Mesenchymal stem cell (in vitro differentiated cells and primary cell): ENCODE results near the gene ADGRV1.

Experiments used
- DNase-seq: peaks from one replicate; pipeline ENCODE4 v3.0.0-alpha.2; 2013
- H2AFZ ChIP-seq: one replicate; pipeline ENCODE4 v1.6.1; 2013; ENCODE audit warnings: low read depth, mild to moderate bottlenecking, control low read depth, inconsistent platforms, low read length, moderate library complexity
- H2AK5ac ChIP-seq: 2 replicates; pipeline ENCODE4 v1.6.1; 2013; ENCODE audit warnings: low read length, moderate library complexity, mild to moderate bottlenecking, inconsistent platforms; ENCODE audit not compliant: severe bottlenecking
- H2BK120ac ChIP-seq: one replicate; pipeline ENCODE4 v1.6.1; 2013; ENCODE audit warnings: low read depth, mild to moderate bottlenecking, inconsistent platforms, low read length, moderate library complexity
- H2BK12ac ChIP-seq, 2 experiments: one replicate each; pipeline ENCODE4 v1.6.1; 2013; ENCODE audit warnings: inconsistent platforms in 2 of 2, low read length in 2 of 2, mild to moderate bottlenecking in 2 of 2, moderate library complexity in 2 of 2, control low read depth in 1 of 2
- H2BK15ac ChIP-seq: one replicate; pipeline ENCODE4 v1.6.1; 2013; ENCODE audit warnings: mild to moderate bottlenecking, low read depth, inconsistent platforms; ENCODE audit not compliant: poor library complexity, severe bottlenecking
- H2BK5ac ChIP-seq: 2 replicates; pipeline ENCODE4 v1.6.1; 2013; ENCODE audit warnings: low read depth, mild to moderate bottlenecking, low read length, control low read depth, inconsistent platforms; ENCODE audit not compliant: poor library complexity, severe bottlenecking
- H3K14ac ChIP-seq, 2 experiments: one replicate each; pipeline ENCODE4 v1.6.1; 2013; ENCODE audit warnings: inconsistent platforms in 2 of 2, low read length in 2 of 2, control low read depth in 1 of 2, mild to moderate bottlenecking in 1 of 2, moderate library complexity in 1 of 2
- H3K18ac ChIP-seq, 2 experiments: one replicate each; pipeline ENCODE4 v1.6.1; 2013; ENCODE audit warnings: inconsistent platforms in 2 of 2, low read length in 2 of 2, control low read depth in 1 of 2, low read depth in 1 of 2, mild to moderate bottlenecking in 1 of 2
- H3K23ac ChIP-seq, 2 experiments: one replicate each; pipeline ENCODE4 v1.6.1; 2013; ENCODE audit warnings: inconsistent platforms in 2 of 2, low read length in 2 of 2, mild to moderate bottlenecking in 2 of 2, moderate library complexity in 2 of 2, control low read depth in 1 of 2
- H3K27ac ChIP-seq: 2 replicates; pipeline ENCODE4 v1.5.1; 2013; ENCODE audit warnings: mild to moderate bottlenecking, moderate library complexity, low read length, control low read depth, inconsistent platforms; ENCODE audit not compliant: poor library complexity, severe bottlenecking
- H3K27me3 ChIP-seq, 2 experiments: 2 replicates each; pipeline versions ENCODE4 v1.6.1 to v1.7.0; 2013; ENCODE audit warnings: low read length in 2 of 2, mild to moderate bottlenecking in 2 of 2, moderate library complexity in 2 of 2, control low read depth in 1 of 2, inconsistent platforms in 1 of 2; ENCODE audit not compliant: control insufficient read depth in 1 of 2, insufficient read depth in 1 of 2
- H3K36me3 ChIP-seq, 2 experiments: 2 replicates each; pipeline versions ENCODE4 v1.6.1 to v1.7.0; 2013; ENCODE audit warnings: low read length in 2 of 2, control low read depth in 1 of 2, inconsistent platforms in 1 of 2, low read depth in 1 of 2, mild to moderate bottlenecking in 1 of 2; ENCODE audit not compliant: insufficient read depth in 2 of 2, control insufficient read depth in 1 of 2
- H3K4ac ChIP-seq, 2 experiments: one replicate each; pipeline ENCODE4 v1.6.1; 2013; ENCODE audit warnings: inconsistent platforms in 2 of 2, low read length in 2 of 2, mild to moderate bottlenecking in 2 of 2, moderate library complexity in 2 of 2, control low read depth in 1 of 2, low read depth in 1 of 2
- H3K4me1 ChIP-seq: 2 replicates; pipeline ENCODE4 v1.6.1; 2013; ENCODE audit warnings: low read depth, low read length, control low read depth; ENCODE audit not compliant: control insufficient read depth, insufficient read depth
- H3K4me2 ChIP-seq: 2 replicates; pipeline ENCODE4 v1.6.1; 2013; ENCODE audit warnings: low read length, mild to moderate bottlenecking, inconsistent platforms; ENCODE audit not compliant: poor library complexity, severe bottlenecking
- H3K4me3 ChIP-seq, 2 experiments: 2 replicates each; pipeline versions ENCODE4 v1.5.1 to v1.7.0; 2013; ENCODE audit warnings: low read length in 2 of 2, mild to moderate bottlenecking in 2 of 2, control low read depth in 1 of 2, low read depth in 1 of 2; ENCODE audit not compliant: insufficient read depth in 1 of 2
- H3K79me1 ChIP-seq: replicated peaks from 2 replicates; pipeline ENCODE4 v1.6.1; 2013; ENCODE audit warnings: mild to moderate bottlenecking, control low read depth, low read length, inconsistent platforms; ENCODE audit not compliant: poor library complexity, severe bottlenecking
- H3K9ac ChIP-seq: 2 replicates; pipeline ENCODE4 v1.7.0; 2013; ENCODE audit warnings: mild to moderate bottlenecking, low read length, moderate library complexity
- H3K9me3 ChIP-seq: 2 replicates; pipeline ENCODE4 v1.7.0; 2013; ENCODE audit warnings: mild to moderate bottlenecking, low read length; ENCODE audit not compliant: control insufficient read depth
- H4K8ac ChIP-seq: one replicate; pipeline ENCODE4 v1.6.1; 2013; ENCODE audit warnings: inconsistent platforms, mild to moderate bottlenecking, low read length, moderate library complexity
- H4K91ac ChIP-seq: one replicate; pipeline ENCODE4 v1.6.1; 2013; ENCODE audit warnings: mild to moderate bottlenecking, low read length, inconsistent platforms
- WGBS: methylation state at CpG from one replicate; pipeline ENCODE4 v1.1.7; 2013; ENCODE audit warnings: mixed read lengths; 5-methylcytosine and 5-hydroxymethylcytosine counted together

Gene ADGRV1

GRCh38 chr5:90877049-90877448, 318.5 kb downstream of the ADGRV1 start:
- Histone ChIP-seq H3K23ac (no peak overlapping the region), H3K14ac (no peak overlapping the region), H2AFZ (no peak overlapping the region), H3K9me3 (no peaks in the 10 kb centered on the region), H3K27me3 (peaks cover 0 to 3% of the 10 kb centered on the region in 2 experiments), H4K91ac (no peak overlapping the region), H3K4me3 (no peak overlapping the region), H3K79me1 (no peaks in the 10 kb centered on the region), H3K27ac (peak overlapping the region; percentile 34), H3K4me1 (peaks cover 8% of the 10 kb centered on the region), H3K4me2 (no peak overlapping the region), H3K4ac (peak overlapping the region in 1 of 2 experiments; percentile 63), H3K18ac (no peak overlapping the region), H4K8ac (no peak overlapping the region), H3K9ac (no peak overlapping the region), H2BK15ac (no peak overlapping the region), H2BK12ac (peak overlapping the region in 1 of 2 experiments; percentile 96), H3K36me3 (no peaks in the 10 kb centered on the region), H2AK5ac (no peak overlapping the region), H2BK5ac (no peak overlapping the region), H2BK120ac (no peak overlapping the region)
- no peak for DNase-seq
- WGBS = 100% methylated on average over 2 of the region's 2 CpGs

GRCh38 chr5:90878081-90878480, 319.5 kb downstream of the ADGRV1 start:
- WGBS = 4% methylated on average over 7 of the region's 7 CpGs
- Histone ChIP-seq H3K4me3 (no peak overlapping the region), H3K9ac (peak overlapping the region; percentile 11), H3K27me3 (peaks cover 0 to under 1% of the 10 kb centered on the region in 2 experiments), H3K36me3 (no peaks in the 10 kb centered on the region), H2BK15ac (no peak overlapping the region), H3K14ac (no peak overlapping the region), H2BK5ac (no peak overlapping the region), H2AK5ac (no peak overlapping the region), H4K91ac (no peak overlapping the region), H2BK120ac (no peak overlapping the region), H3K27ac (no peak overlapping the region), H3K4ac (no peak overlapping the region), H4K8ac (peak overlapping the region; percentile 75), H3K9me3 (no peaks in the 10 kb centered on the region), H3K4me2 (no peak overlapping the region), H2BK12ac (no peak overlapping the region), H2AFZ (no peak overlapping the region), H3K18ac (no peak overlapping the region), H3K23ac (no peak overlapping the region), H3K4me1 (peaks cover 8% of the 10 kb centered on the region), H3K79me1 (no peaks in the 10 kb centered on the region)
- peak; percentile 91 for DNase-seq

GRCh38 chr5:90878549-90879196, 320.1 kb downstream of the ADGRV1 start:
- Histone ChIP-seq H3K23ac (no peak overlapping the region), H3K79me1 (no peaks in the 10 kb centered on the region), H3K4me3 (no peak overlapping the region), H3K9me3 (no peaks in the 10 kb centered on the region), H2BK120ac (no peak overlapping the region), H3K4me2 (no peak overlapping the region), H2BK12ac (peak overlapping the region; percentile 80 to 97), H2BK5ac (no peak overlapping the region), H4K8ac (no peak overlapping the region), H3K18ac (peak overlapping the region in 1 of 2 experiments; percentile 50), H3K27me3 (no peaks in the 10 kb centered on the region), H3K14ac (no peak overlapping the region), H4K91ac (no peak overlapping the region), H2AK5ac (no peak overlapping the region), H3K4me1 (peaks cover 8% of the 10 kb centered on the region), H3K9ac (peak overlapping the region; percentile 11), H3K36me3 (no peaks in the 10 kb centered on the region), H2BK15ac (peak overlapping the region; percentile 87), H3K4ac (peak overlapping the region in 1 of 2 experiments; percentile 29), H2AFZ (no peak overlapping the region), H3K27ac (no peak overlapping the region)
- WGBS = 6% methylated on average over 2 of the region's 3 CpGs
- peak; percentile 95 for DNase-seq

GRCh38 chr5:90881626-90882150, 323.1 kb downstream of the ADGRV1 start:
- Histone ChIP-seq H3K4ac (no peak overlapping the region), H3K27me3 (no peaks in the 10 kb centered on the region), H4K8ac (no peak overlapping the region), H3K14ac (no peak overlapping the region), H3K4me2 (no peak overlapping the region), H3K4me3 (no peak overlapping the region), H3K23ac (no peak overlapping the region), H3K79me1 (no peaks in the 10 kb centered on the region), H2AK5ac (no peak overlapping the region), H2BK120ac (no peak overlapping the region), H3K9ac (no peak overlapping the region), H2AFZ (no peak overlapping the region), H3K18ac (no peak overlapping the region), H2BK5ac (no peak overlapping the region), H3K9me3 (no peaks in the 10 kb centered on the region), H4K91ac (no peak overlapping the region), H3K4me1 (peaks cover 3% of the 10 kb centered on the region), H3K36me3 (no peaks in the 10 kb centered on the region), H2BK15ac (no peak overlapping the region), H3K27ac (no peak overlapping the region), H2BK12ac (no peak overlapping the region)
- WGBS = 80% methylated on average over 2 of the region's 3 CpGs
- no peak for DNase-seq
